ENCODE measurements around the gene GLB1L2.

- TF ChIP-seq EZH2phosphoT487 (IDR thresholded peaks at IDR 0.05; ENCODE audit: borderline replicate concordance) (no peak), CTCF (conservative IDR thresholded peaks at IDR 0.05; ENCODE audit: low read length) (no peak)
Observed at GRCh38 chr11:134338654-134339053, 6.9 kb downstream of the GLB1L2 start.
